Peyer's patch (tissue), 4 donors: ENCODE measurements around the gene PRICKLE1.

Experiments used
- POLR2A ChIP-seq, 2 donors: fragments of 450-650 bp; IDR thresholded peaks; one replicate each; pipeline ENCODE4 v1.5.1; 2017; ENCODE audit warnings: antibody characterized with exemption in 2 of 2, mild to moderate bottlenecking in 2 of 2, moderate library complexity in 2 of 2
- TF ChIP-seq, protein P1 (sequence below), 6 experiments: fragments of 450-650 bp in 4 of 6; fragments of 200-600 bp in 2 of 6; sonication (generic) in 1 of 6; IDR thresholded peaks; one replicate each; pipeline ENCODE4 v1.5.1; 2017 to 2019; ENCODE audit warnings: antibody characterized with exemption in 6 of 6, mild to moderate bottlenecking in 3 of 6, moderate library complexity in 1 of 6

DNA sequence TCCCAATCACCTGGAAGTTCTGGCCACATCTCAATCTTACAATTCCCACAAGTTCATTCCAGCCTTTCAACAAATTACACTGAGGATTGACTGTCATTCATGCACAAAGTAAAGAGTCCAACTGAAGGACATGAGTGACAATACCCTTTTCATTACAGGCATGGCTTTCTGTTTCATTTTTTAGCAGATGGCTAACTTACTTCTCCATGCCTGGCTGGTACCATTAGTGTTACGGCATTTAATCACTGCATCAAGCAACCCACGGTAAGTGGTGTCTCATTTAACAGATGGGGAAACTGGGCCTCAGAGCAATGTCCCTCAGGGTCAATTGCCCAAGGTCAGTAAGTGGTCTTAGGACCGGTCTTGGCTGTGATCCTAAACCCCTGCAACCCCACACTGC is 114.4 kb downstream of the PRICKLE1 start:
- TF ChIP-seq, protein P1, sequence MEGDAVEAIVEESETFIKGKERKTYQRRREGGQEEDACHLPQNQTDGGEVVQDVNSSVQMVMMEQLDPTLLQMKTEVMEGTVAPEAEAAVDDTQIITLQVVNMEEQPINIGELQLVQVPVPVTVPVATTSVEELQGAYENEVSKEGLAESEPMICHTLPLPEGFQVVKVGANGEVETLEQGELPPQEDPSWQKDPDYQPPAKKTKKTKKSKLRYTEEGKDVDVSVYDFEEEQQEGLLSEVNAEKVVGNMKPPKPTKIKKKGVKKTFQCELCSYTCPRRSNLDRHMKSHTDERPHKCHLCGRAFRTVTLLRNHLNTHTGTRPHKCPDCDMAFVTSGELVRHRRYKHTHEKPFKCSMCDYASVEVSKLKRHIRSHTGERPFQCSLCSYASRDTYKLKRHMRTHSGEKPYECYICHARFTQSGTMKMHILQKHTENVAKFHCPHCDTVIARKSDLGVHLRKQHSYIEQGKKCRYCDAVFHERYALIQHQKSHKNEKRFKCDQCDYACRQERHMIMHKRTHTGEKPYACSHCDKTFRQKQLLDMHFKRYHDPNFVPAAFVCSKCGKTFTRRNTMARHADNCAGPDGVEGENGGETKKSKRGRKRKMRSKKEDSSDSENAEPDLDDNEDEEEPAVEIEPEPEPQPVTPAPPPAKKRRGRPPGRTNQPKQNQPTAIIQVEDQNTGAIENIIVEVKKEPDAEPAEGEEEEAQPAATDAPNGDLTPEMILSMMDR (IDR thresholded peaks at IDR 0.05), result no peak
- TF ChIP-seq POLR2A (IDR thresholded peaks at IDR 0.05), result no peak
